ENCODE results near the gene DUSP9.
A peak's percentile ranks its signal among the peaks of the same experiment; 100 is the strongest.

The DUSP9 gene

GRCh38 chrX:153687121-153688039, 40.4 kb downstream of the DUSP9 start, which contains the start of gene SLC6A8:
Gene SLC6A8, plus strand, starts transcription at chrX:153687926. Its CDS starts 649 bp downstream, at chrX:153688575.
- TF ChIP-seq MAX (IDR thresholded peaks at IDR 0.05; ENCODE audit: low read depth, low read length) (no peak), CTCF (IDR thresholded peaks at IDR 0.05; ENCODE audit: low read depth, low read length) (peak; percentile 11)
- DNase-seq (ENCODE audit: low read depth): peak; percentile 56
- no peak within 1 kb of the TSS for H3K4me3 ChIP-seq (ENCODE audit: low read depth, low read length)

GRCh38 chrX:153688071-153688470, 41.1 kb downstream of the DUSP9 start:
- no peak overlapping the region for H3K4me3 ChIP-seq (ENCODE audit: low read depth, low read length)
- TF ChIP-seq POLR2A (IDR thresholded peaks at IDR 0.05; ENCODE audit: extremely low read depth, insufficient read length): no peak
- TF ChIP-seq CTCF (IDR thresholded peaks at IDR 0.05; ENCODE audit: low read depth, low read length): no peak
- TF ChIP-seq MYC (IDR thresholded peaks at IDR 0.05; ENCODE audit: low read depth, low read length): no peak
- TF ChIP-seq MAX (IDR thresholded peaks at IDR 0.05; ENCODE audit: low read depth, low read length): no peak
- DNase-seq (ENCODE audit: low read depth): no peak

- no peak for TF ChIP-seq MYC (IDR thresholded peaks at IDR 0.05; ENCODE audit: low read depth, low read length)
- TF ChIP-seq POLR2A (IDR thresholded peaks at IDR 0.05; ENCODE audit: extremely low read depth, insufficient read length): no peak
- TF ChIP-seq MAX (IDR thresholded peaks at IDR 0.05; ENCODE audit: low read depth, low read length): no peak
- TF ChIP-seq CTCF (IDR thresholded peaks at IDR 0.05; ENCODE audit: low read depth, low read length): no peak
- no peak overlapping the region for H3K4me3 ChIP-seq (ENCODE audit: low read depth, low read length)
- DNase-seq (ENCODE audit: low read depth): no peak
Observed at GRCh38 chrX:153688506-153688905, 41.5 kb downstream of the DUSP9 start.

GRCh38 chrX:153688911-153689590, 42.0 kb downstream of the DUSP9 start:
- DNase-seq (ENCODE audit: low read depth): no peak
- no peak overlapping the region for H3K4me3 ChIP-seq (ENCODE audit: low read depth, low read length)
- no peak for TF ChIP-seq CTCF (IDR thresholded peaks at IDR 0.05; ENCODE audit: low read depth, low read length)
- no peak for TF ChIP-seq MYC (IDR thresholded peaks at IDR 0.05; ENCODE audit: low read depth, low read length)
- no peak for TF ChIP-seq MAX (IDR thresholded peaks at IDR 0.05; ENCODE audit: low read depth, low read length)
- no peak for TF ChIP-seq POLR2A (IDR thresholded peaks at IDR 0.05; ENCODE audit: extremely low read depth, insufficient read length)

- H3K4me3 ChIP-seq (ENCODE audit: low read depth, low read length): no peak overlapping the region
- TF ChIP-seq MYC (IDR thresholded peaks at IDR 0.05; ENCODE audit: low read depth, low read length) (no peak), POLR2A (IDR thresholded peaks at IDR 0.05; ENCODE audit: extremely low read depth, insufficient read length) (no peak), MAX (IDR thresholded peaks at IDR 0.05; ENCODE audit: low read depth, low read length) (no peak), CTCF (IDR thresholded peaks at IDR 0.05; ENCODE audit: low read depth, low read length) (no peak)
- no peak for DNase-seq (ENCODE audit: low read depth)
Observed at GRCh38 chrX:153689654-153690465, 42.9 kb downstream of the DUSP9 start.

Measured in NB4 (cell line).